KMS-11 (cell line): ENCODE results near the gene WDR38.

Experiments
- H2AFZ ChIP-seq: fragments of 200-600 bp; sonication (generic); 2 replicates; pipeline ENCODE4 v1.6.1; 2016; ENCODE audit warnings: antibody characterized with exemption, mixed run types, low read depth
- H3K27ac ChIP-seq: fragments of 200-600 bp; sonication (generic); 2 replicates; pipeline ENCODE4 v1.6.1; 2016; ENCODE audit warnings: mild to moderate bottlenecking, mixed run types
- H3K27me3 ChIP-seq: fragments of 200-600 bp; sonication (generic); 2 replicates; pipeline ENCODE4 v1.6.1; 2017; ENCODE audit warnings: mild to moderate bottlenecking, low read depth, mixed run types, moderate library complexity; ENCODE audit not compliant: insufficient read depth
- H3K36me3 ChIP-seq: fragments of 200-600 bp; sonication (generic); 2 replicates; pipeline ENCODE4 v1.6.1; 2017; ENCODE audit warnings: mild to moderate bottlenecking, mixed run types; ENCODE audit not compliant: insufficient read depth
- H3K4me1 ChIP-seq: fragments of 200-600 bp; sonication (generic); 2 replicates; pipeline ENCODE4 v1.6.1; 2016; ENCODE audit warnings: mild to moderate bottlenecking, low read depth, mixed run types; ENCODE audit not compliant: poor library complexity, severe bottlenecking
- H3K4me2 ChIP-seq: fragments of 200-600 bp; sonication (generic); 2 replicates; pipeline ENCODE4 v1.7.0; 2016; ENCODE audit warnings: mild to moderate bottlenecking, mixed run types
- H3K4me3 ChIP-seq: fragments of 200-600 bp; sonication (generic); IDR thresholded peaks from 2 replicates; pipeline ENCODE4 v1.6.1; 2017; ENCODE audit warnings: low read depth, low read length, mixed read lengths; ENCODE audit not compliant: insufficient read depth
- H3K79me2 ChIP-seq: fragments of 200-600 bp; sonication (generic); 2 replicates; pipeline ENCODE4 v1.6.1; 2016; ENCODE audit warnings: low read depth, mixed run types; ENCODE audit not compliant: insufficient read depth
- H3K9ac ChIP-seq: fragments of 200-600 bp; sonication (generic); 2 replicates; pipeline ENCODE4 v1.6.1; 2016; ENCODE audit warnings: mild to moderate bottlenecking, mixed run types
- H4K20me1 ChIP-seq: fragments of 200-600 bp; sonication (generic); 2 replicates; pipeline ENCODE4 v1.6.1; 2016; ENCODE audit warnings: mild to moderate bottlenecking, mixed run types; ENCODE audit not compliant: insufficient read depth
- TF ChIP-seq, protein P1 (sequence below): fragments of 200-600 bp; sonication (generic); conservative IDR thresholded peaks from 2 replicates; pipeline ENCODE4 v1.6.1; 2017; ENCODE audit warnings: low read depth, mild to moderate bottlenecking, antibody characterized with exemption, low read length, moderate library complexity, mixed read lengths

The WDR38 gene

GRCh38 chr9:124868511-124869465 is 15.5 kb downstream of the WDR38 start:
- H4K20me1 ChIP-seq = no peaks in the 10 kb centered on the region; the same call in none of the 2 replicates

GRCh38 chr9:124869466-124869985 is 16.3 kb downstream of the WDR38 start:
- peak overlapping the region; percentile 38; the same call in 1 of the 2 replicates for H2AFZ ChIP-seq

More at GRCh38 chr9:124868511-124869465, 15.5 kb downstream of the WDR38 start:
- TF ChIP-seq, protein P1, sequence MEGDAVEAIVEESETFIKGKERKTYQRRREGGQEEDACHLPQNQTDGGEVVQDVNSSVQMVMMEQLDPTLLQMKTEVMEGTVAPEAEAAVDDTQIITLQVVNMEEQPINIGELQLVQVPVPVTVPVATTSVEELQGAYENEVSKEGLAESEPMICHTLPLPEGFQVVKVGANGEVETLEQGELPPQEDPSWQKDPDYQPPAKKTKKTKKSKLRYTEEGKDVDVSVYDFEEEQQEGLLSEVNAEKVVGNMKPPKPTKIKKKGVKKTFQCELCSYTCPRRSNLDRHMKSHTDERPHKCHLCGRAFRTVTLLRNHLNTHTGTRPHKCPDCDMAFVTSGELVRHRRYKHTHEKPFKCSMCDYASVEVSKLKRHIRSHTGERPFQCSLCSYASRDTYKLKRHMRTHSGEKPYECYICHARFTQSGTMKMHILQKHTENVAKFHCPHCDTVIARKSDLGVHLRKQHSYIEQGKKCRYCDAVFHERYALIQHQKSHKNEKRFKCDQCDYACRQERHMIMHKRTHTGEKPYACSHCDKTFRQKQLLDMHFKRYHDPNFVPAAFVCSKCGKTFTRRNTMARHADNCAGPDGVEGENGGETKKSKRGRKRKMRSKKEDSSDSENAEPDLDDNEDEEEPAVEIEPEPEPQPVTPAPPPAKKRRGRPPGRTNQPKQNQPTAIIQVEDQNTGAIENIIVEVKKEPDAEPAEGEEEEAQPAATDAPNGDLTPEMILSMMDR = no peak
- Histone ChIP-seq H3K27me3 (no peaks in the 10 kb centered on the region), H3K4me3 (no peak overlapping the region), H3K4me2 (peak overlapping the region; percentile 95), H3K79me2 (peaks cover 55% of the 10 kb centered on the region), H3K4me1 (peaks cover 39% of the 10 kb centered on the region), H3K9ac (peak overlapping the region; percentile 97), H3K36me3 (no peaks in the 10 kb centered on the region), H3K27ac (peak overlapping the region; percentile 97), H2AFZ (peak overlapping the region; percentile 42)

GRCh38 chr9:124869986-124870560 is 16.8 kb downstream of the WDR38 start:
- Histone ChIP-seq H3K27ac (peak overlapping the region; percentile 97), H3K36me3 (no peaks in the 10 kb centered on the region), H2AFZ (no peak overlapping the region), H3K4me1 (peaks cover 39% of the 10 kb centered on the region), H3K4me3 (no peak overlapping the region), H3K4me2 (peak overlapping the region; percentile 95), H4K20me1 (no peaks in the 10 kb centered on the region; the same call in none of the 2 replicates), H3K79me2 (peaks cover 63% of the 10 kb centered on the region), H3K9ac (peak overlapping the region; percentile 97; the same call in 1 of the 2 replicates), H3K27me3 (no peaks in the 10 kb centered on the region)
- TF ChIP-seq, protein P1 = no peak

More at GRCh38 chr9:124869466-124869985, 16.3 kb downstream of the WDR38 start:
- Histone ChIP-seq H3K27me3 (no peaks in the 10 kb centered on the region), H3K4me2 (peak overlapping the region; percentile 95), H3K79me2 (peaks cover 59% of the 10 kb centered on the region), H3K4me3 (no peak overlapping the region), H3K9ac (peak overlapping the region; percentile 97; the same call in 1 of the 2 replicates), H3K27ac (peak overlapping the region; percentile 97), H4K20me1 (no peaks in the 10 kb centered on the region; the same call in none of the 2 replicates), H3K36me3 (no peaks in the 10 kb centered on the region), H3K4me1 (peaks cover 39% of the 10 kb centered on the region)
- TF ChIP-seq, protein P1 = no peak

DNA sequence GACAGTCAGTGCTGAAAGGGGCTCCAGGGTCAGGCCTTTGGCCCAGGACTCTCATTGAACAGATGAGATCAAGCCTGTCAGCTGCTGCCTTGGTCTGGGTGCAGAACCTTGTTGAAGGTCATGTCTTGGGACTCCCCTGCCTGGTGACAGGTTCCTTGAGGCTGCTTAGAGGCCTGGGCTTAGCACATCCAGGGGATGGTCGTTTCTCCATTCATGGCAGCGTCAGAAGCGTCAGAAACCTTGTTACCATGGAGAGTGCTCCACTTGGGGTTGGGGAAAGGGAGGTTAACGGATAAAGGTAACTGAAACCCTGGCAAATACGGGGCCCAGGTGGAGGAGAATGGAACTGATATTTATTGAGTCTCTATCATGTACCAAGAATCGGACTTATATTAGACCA is 17.5 kb downstream of the WDR38 start:
- H3K27me3 ChIP-seq = no peaks in the 10 kb centered on the region
- H3K27ac ChIP-seq = peak overlapping the region; percentile 97; the same call in 1 of the 2 replicates
- no peak overlapping the region for H2AFZ ChIP-seq
- H3K4me1 ChIP-seq = peaks cover 39% of the 10 kb centered on the region
- peak overlapping the region; percentile 97; the same call in 1 of the 2 replicates for H3K9ac ChIP-seq
- no peaks in the 10 kb centered on the region; the same call in none of the 2 replicates for H4K20me1 ChIP-seq
- peak overlapping the region; percentile 95 for H3K4me2 ChIP-seq
- no peak overlapping the region for H3K4me3 ChIP-seq
- H3K36me3 ChIP-seq = no peaks in the 10 kb centered on the region
- H3K79me2 ChIP-seq = peaks cover 63% of the 10 kb centered on the region
- TF ChIP-seq, protein P1 = no peak
